HepG2 (cell line): ENCODE results near the gene TTC28. TPM values are rescaled to one million over a fixed set of nuclear protein-coding genes. Genes with fewer than 3 reads are reported as not detected.

ENCODE experiments used
- ATAC-seq: fragments of 200-7000 bp; cut with Tn5 transposase; 3 replicates; pipeline ENCODE4 v1.9.1; 2020; ENCODE audit warnings: mild to moderate bottlenecking, moderate library complexity
- BruUV-seq: library from RNA; stranded (reverse); fragments of 400-500 nt; replicated peaks from 2 replicates; lab custom pipeline; 2021; lab: Mats Ljungman, UMichigan
- CTCF ChIA-PET: fragments of 300-600 bp; formaldehyde crosslinking; extraction: SDS; loops from one replicate; lab custom pipeline; 2021; ENCODE audit warnings: low total read pairs, inconsistent platforms, low intra/inter-chr PET ratio; lab: Yijun Ruan, JAX
- POLR2A ChIA-PET: fragments of 350-600 bp; sonication (Branson Sonifier 250); formaldehyde crosslinking; loops from one replicate; lab custom pipeline; 2020; ENCODE audit warnings: antibody characterized with exemption, inconsistent platforms; lab: Yijun Ruan, JAX
- DNase-seq: peaks from one replicate; pipeline ENCODE4 v3.0.0-alpha.2; 2015; ENCODE audit warnings: low spot score
- FAIRE-seq: peaks from 3 replicates; lab custom pipeline; 2011; peaks lifted over from hg19 to GRCh38; lab: Jason Lieb, UNC
- H2AFZ ChIP-seq: one replicate; pipeline ENCODE4 v1.6.1; 2011; ENCODE audit warnings: low read length, inconsistent platforms
- H3K27ac ChIP-seq: fragments of 300-600 bp; 3 replicates; pipeline ENCODE4 v1.8.0; 2011; ENCODE audit warnings: mixed run types, mild to moderate bottlenecking, mixed read lengths, low read length, inconsistent platforms; ENCODE audit not compliant: insufficient read depth; ENCODE audit errors: extremely low read length
- H3K27me3 ChIP-seq, 2 experiments: fragments of 200-600 bp in 1 of 2; 2 replicates in 1 of 2; 3 replicates in 1 of 2; pipeline versions ENCODE4 v1.6.0 to v1.8.0; 2011; ENCODE audit warnings: low read length in 2 of 2, mild to moderate bottlenecking in 2 of 2, moderate library complexity in 2 of 2, inconsistent platforms in 1 of 2; ENCODE audit not compliant: insufficient read depth in 2 of 2, control insufficient read depth in 1 of 2
- H3K36me3 ChIP-seq, 2 experiments: fragments of 200-600 bp in 1 of 2; replicated peaks in 1 of 2; 2 replicates in 1 of 2; 3 replicates in 1 of 2; pipeline versions ENCODE4 v1.5.1 to v1.8.0; 2011; ENCODE audit warnings: low read length in 2 of 2, inconsistent platforms in 1 of 2; ENCODE audit not compliant: insufficient read depth in 2 of 2, control insufficient read depth in 1 of 2
- H3K4me1 ChIP-seq: 2 replicates; pipeline ENCODE4 v1.5.1; 2012; ENCODE audit warnings: low read length, inconsistent platforms; ENCODE audit not compliant: insufficient read depth
- H3K4me2 ChIP-seq: 2 replicates; pipeline ENCODE4 v1.6.0; 2011; ENCODE audit warnings: low read depth, low read length, inconsistent platforms
- H3K4me3 ChIP-seq, 3 experiments: fragments of 200-600 bp in 1 of 3; sonication (generic), shearing (Covaris generic) in 1 of 3; replicated peaks in 1 of 3; 2 replicates each; pipeline ENCODE4 v1.5.1; 2011 to 2016; ENCODE audit warnings: low read length in 3 of 3, inconsistent platforms in 2 of 3, low read depth in 2 of 3, mild to moderate bottlenecking in 2 of 3, control low read depth in 1 of 3, mixed read lengths in 1 of 3; ENCODE audit not compliant: insufficient read depth in 1 of 3
- H3K79me2 ChIP-seq: one replicate; pipeline ENCODE4 v1.6.1; 2011; ENCODE audit warnings: low read length, inconsistent platforms; ENCODE audit not compliant: insufficient read depth
- H3K9ac ChIP-seq: 2 replicates; pipeline ENCODE4 v1.6.0; 2011; ENCODE audit warnings: mild to moderate bottlenecking, low read depth, low read length, inconsistent platforms; ENCODE audit not compliant: insufficient read depth
- H3K9me3 ChIP-seq: 2 replicates; pipeline ENCODE4 v1.5.1; 2012; ENCODE audit warnings: mild to moderate bottlenecking, low read length
- H4K20me1 ChIP-seq: 2 replicates; pipeline ENCODE4 v1.6.0; 2011; ENCODE audit warnings: inconsistent platforms, mild to moderate bottlenecking, low read length, moderate library complexity; ENCODE audit not compliant: insufficient read depth
- BCL3 ChIP-seq: sonication (generic); formaldehyde crosslinking; IDR thresholded peaks from 2 replicates; pipeline ENCODE4 v1.5.1; 2020; ENCODE audit warnings: mild to moderate bottlenecking, missing genetic modification reagents, moderate library complexity
- GATA4 ChIP-seq: sonication (generic); IDR thresholded peaks from 2 replicates; pipeline ENCODE4 v1.6.1; 2016; ENCODE audit warnings: antibody characterized with exemption, low read depth, borderline replicate concordance
- GMEB2 ChIP-seq: IDR thresholded peaks from 2 replicates; pipeline ENCODE4 v1.6.1; 2016; ENCODE audit warnings: missing biosample characterization, missing genetic modification reagents, low read depth
- HHEX ChIP-seq: IDR thresholded peaks from 2 replicates; pipeline ENCODE4 v1.6.1; 2016; ENCODE audit warnings: control low read depth
- KDM5B ChIP-seq: sonication (generic); formaldehyde crosslinking; IDR thresholded peaks from 2 replicates; pipeline ENCODE4 v1.4.0; 2020; ENCODE audit warnings: missing genetic modification reagents, mild to moderate bottlenecking, borderline replicate concordance
- NCOA2 ChIP-seq: sonication (generic); formaldehyde crosslinking; IDR thresholded peaks from 2 replicates; pipeline ENCODE4 v1.8.0; 2022; ENCODE audit warnings: inconsistent platforms
- PAF1 ChIP-seq: IDR thresholded peaks from 2 replicates; pipeline ENCODE4 v1.6.1; 2016; ENCODE audit warnings: missing genetic modification reagents, missing compliant biosample characterization
- SSRP1 ChIP-seq: IDR thresholded peaks from 2 replicates; pipeline ENCODE4 v1.6.1; 2016; ENCODE audit warnings: control low read depth
- XBP1 ChIP-seq: sonication (generic); formaldehyde crosslinking; IDR thresholded peaks from 2 replicates; pipeline ENCODE4 v1.5.0; 2020; ENCODE audit warnings: missing genetic modification reagents
- ZNF510 ChIP-seq: sonication (generic); formaldehyde crosslinking; IDR thresholded peaks from 2 replicates; pipeline ENCODE4 v1.4.0; 2020; ENCODE audit warnings: low read depth, mild to moderate bottlenecking, missing genetic modification reagents
- ZNF543 ChIP-seq: sonication (generic); formaldehyde crosslinking; IDR thresholded peaks from 2 replicates; pipeline ENCODE4 v1.4.0; 2020; ENCODE audit warnings: mild to moderate bottlenecking, missing genetic modification reagents
- ZNF567 ChIP-seq: sonication (generic); formaldehyde crosslinking; IDR thresholded peaks from 2 replicates; pipeline ENCODE4 v1.8.1; 2023; ENCODE audit warnings: mild to moderate bottlenecking, missing genetic modification reagents, borderline replicate concordance
- ZNF609 ChIP-seq: sonication (generic); formaldehyde crosslinking; IDR thresholded peaks from 2 replicates; pipeline ENCODE4 v1.4.0; 2020; ENCODE audit warnings: mild to moderate bottlenecking, missing genetic modification reagents, borderline replicate concordance
- ZNF615 ChIP-seq: sonication (generic); formaldehyde crosslinking; IDR thresholded peaks from 2 replicates; pipeline ENCODE4 v1.5.0; 2020; ENCODE audit warnings: mild to moderate bottlenecking, missing genetic modification reagents, borderline replicate concordance
- ZNF747 ChIP-seq: sonication (generic); formaldehyde crosslinking; IDR thresholded peaks from 2 replicates; pipeline ENCODE4 v1.8.1; 2023; ENCODE audit warnings: missing genetic modification reagents, mild to moderate bottlenecking, borderline replicate concordance
- ZSCAN9 ChIP-seq: IDR thresholded peaks from 2 replicates; pipeline ENCODE4 v1.6.1; 2016; ENCODE audit warnings: borderline replicate concordance
- WGBS: methylation state at CpG from one replicate; pipeline ENCODE4 v1.1.6; 2017; ENCODE audit warnings: low lambda C conversion rate; 5-methylcytosine and 5-hydroxymethylcytosine counted together
- in situ Hi-C: cut with HindIII; loops from 2 replicates; pipeline ENCODE4 v1.10.0; 2017; ENCODE audit warnings: low pct_unique_long_range_greater_than_20kb; ENCODE audit not compliant: extremely low pct_ligation_motif_present
- intact Hi-C: fragments of 100-400 bp; cut with micrococcal nuclease; formaldehyde crosslinking; loops from one replicate; pipeline ENCODE4 v1.10.0; 2022; ENCODE audit not compliant: unreplicated experiment
- polyA plus RNA-seq, 8 experiments: library from polyadenylated mRNA; depleted of rRNA in 3 of 8; stranded (reverse) in 7 of 8; unstranded in 1 of 8; fragments of >200 nt; fragmentation: Illumina TruSeq in 4 of 8; extraction: Trizol in 4 of 8; gene quantifications; 2 replicates each; pipeline versions ENCODE4 v1.2.1 to v1.2.3, GENCODE V29; 2011 to 2016; ENCODE audit warnings: low read depth in 4 of 8, missing spikeins in 1 of 8, mixed read lengths in 1 of 8; ENCODE audit not compliant: insufficient read depth in 1 of 8
- total RNA-seq, 5 experiments: library from RNA; depleted of rRNA; stranded (reverse); fragments of >200 nt; fragmentation: Illumina TruSeq; extraction: Trizol; gene quantifications; 2 replicates each; pipeline ENCODE4 v1.2.3, GENCODE V29; 2016; ENCODE audit warnings: low read depth in 1 of 5

TTC28 gene
- total and polyA plus RNA-seq, 2 of the 13 experiments (the other 11 are each of a cell fraction or from before 2014, with no cell fraction given), result 4.2 to 13.1 TPM

- TF ChIP-seq PAF1 (CRISPR knock-in tag) (no peak), GMEB2 (CRISPR knock-in tag) (no peak)
Observed at GRCh38 chr22:28247667-28248363, 431.8 kb downstream of the TTC28 start (continued).

- Histone ChIP-seq H3K36me3 (no peaks in the 10 kb centered on the region), H3K4me2 (no peak overlapping the region), H3K27ac (no peak overlapping the region), H2AFZ (no peak overlapping the region), H3K4me3 (no peak overlapping the region), H3K9me3 (no peaks in the 10 kb centered on the region), H3K4me1 (peaks cover 23% of the 10 kb centered on the region), H3K27me3 (no peaks in the 10 kb centered on the region), H3K79me2 (no peaks in the 10 kb centered on the region), H4K20me1 (no peaks in the 10 kb centered on the region), H3K9ac (no peak overlapping the region)
- TF ChIP-seq SSRP1 (CRISPR knock-in tag), result no peak
- TF ChIP-seq XBP1 (CRISPR knock-in tag), result no peak
- TF ChIP-seq NCOA2 (CRISPR knock-in tag), result no peak
- no peak for TF ChIP-seq ZNF747 (CRISPR knock-in tag)
- no peak for TF ChIP-seq GATA4
- TF ChIP-seq KDM5B (CRISPR knock-in tag), result no peak
- TF ChIP-seq BCL3 (CRISPR knock-in tag), result no peak
- TF ChIP-seq ZNF609 (CRISPR knock-in tag), result no peak
- TF ChIP-seq ZNF510 (CRISPR knock-in tag), result no peak
- TF ChIP-seq HHEX (CRISPR knock-in tag), result no peak
- no peak for TF ChIP-seq ZNF615 (CRISPR knock-in tag)
- no peak for TF ChIP-seq ZNF567
- no peak for TF ChIP-seq ZNF543 (CRISPR knock-in tag)
- no peak for TF ChIP-seq ZSCAN9 (CRISPR knock-in tag)
- FAIRE-seq, result no peak
- no TSS peak for BruUV-seq
- CTCF ChIA-PET, result no interaction called here
- intact Hi-C loops (no loop called here), in situ Hi-C loops (no loop called here)
- no peak for DNase-seq
- WGBS, result 92% methylated on average over 5 of the region's 5 CpGs
- POLR2A ChIA-PET, result no interaction called here
- ATAC-seq, result no peak
Observed at GRCh38 chr22:28247136-28247535, 432.5 kb downstream of the TTC28 start.
